K562 (cell line): ENCODE results near the gene TMEM127. TPM values are rescaled to one million over a fixed set of nuclear protein-coding genes. Genes with fewer than 3 reads are reported as not detected.

ENCODE experiments used
- ATAC-seq: fragments of 200-7000 bp; cut with Tn5 transposase; 3 replicates; pipeline ENCODE4 v1.9.1; 2020; ENCODE audit warnings: moderate library complexity
- BruUV-seq: library from RNA; stranded (reverse); fragments of 400-500 nt; replicated peaks from 2 replicates; lab custom pipeline; 2021; lab: Mats Ljungman, UMichigan
- CTCF ChIA-PET: fragments of 300-600 bp; formaldehyde crosslinking; extraction: SDS; loops from one replicate; lab custom pipeline; 2021; ENCODE audit warnings: low intra/inter-chr PET ratio; lab: Yijun Ruan, JAX
- POLR2A ChIA-PET: fragments of 300-600, 350-650 bp; sonication (Branson Sonifier 250); formaldehyde crosslinking; extraction: SDS; loops from one replicate; lab custom pipeline; 2021; ENCODE audit warnings: antibody characterized with exemption, inconsistent platforms; lab: Yijun Ruan, JAX
- DNase-seq, 4 experiments: peaks; one replicate each; pipeline versions ENCODE4 v3.0.0 to v3.0.0-alpha.2; 2011 to 2018; ENCODE audit warnings: low spot score in 3 of 4, mixed read lengths in 3 of 4; ENCODE audit errors: extremely low read depth in 1 of 4
- FAIRE-seq: peaks from 2 replicates; lab custom pipeline; 2011; peaks lifted over from hg19 to GRCh38; lab: Jason Lieb, UNC
- H2AFZ ChIP-seq: 2 replicates; pipeline ENCODE4 v1.6.0; 2011; ENCODE audit warnings: low read depth, low read length, control low read depth, inconsistent platforms
- H3K27ac ChIP-seq: fragments of 200-600 bp; 3 replicates; pipeline ENCODE4 v1.8.0; 2011; ENCODE audit warnings: low read depth, mild to moderate bottlenecking, control low read depth, inconsistent platforms, low read length, moderate library complexity, mixed read lengths; ENCODE audit errors: extremely low read depth
- H3K27me3 ChIP-seq, 2 experiments: fragments of 300-600 bp in 1 of 2; 2 replicates in 1 of 2; 3 replicates in 1 of 2; pipeline versions ENCODE4 v1.6.0 to v1.8.0; 2011; ENCODE audit warnings: inconsistent platforms in 2 of 2, low read length in 2 of 2, mild to moderate bottlenecking in 1 of 2, mixed read lengths in 1 of 2, moderate library complexity in 1 of 2; ENCODE audit not compliant: control insufficient read depth in 2 of 2, insufficient read depth in 2 of 2
- H3K36me3 ChIP-seq: fragments of 300-600 bp; 3 replicates; pipeline ENCODE4 v1.8.0; 2011; ENCODE audit warnings: mild to moderate bottlenecking, low read length, inconsistent platforms; ENCODE audit not compliant: control insufficient read depth, insufficient read depth
- H3K4me1 ChIP-seq, 2 experiments: fragments of 200-600 bp in 1 of 2; replicated peaks in 1 of 2; 2 replicates in 1 of 2; 3 replicates in 1 of 2; pipeline versions ENCODE4 v1.5.1 to v1.8.0; 2011; ENCODE audit warnings: inconsistent platforms in 2 of 2, low read length in 2 of 2, mild to moderate bottlenecking in 1 of 2, mixed read lengths in 1 of 2, moderate library complexity in 1 of 2; ENCODE audit not compliant: control insufficient read depth in 2 of 2, insufficient read depth in 2 of 2
- H3K4me2 ChIP-seq: 2 replicates; pipeline ENCODE4 v1.6.1; 2011; ENCODE audit warnings: low read length, control low read depth, inconsistent platforms, mixed read lengths; ENCODE audit not compliant: insufficient read depth
- H3K4me3 ChIP-seq: fragments of 200-600 bp; sonication (generic), shearing (Covaris generic); 2 replicates; pipeline ENCODE4 v1.5.1; 2016; ENCODE audit warnings: control low read depth, inconsistent platforms
- H3K79me2 ChIP-seq: fragments of 200-600 bp; 3 replicates; pipeline ENCODE4 v1.8.0; 2011; ENCODE audit warnings: low read length, inconsistent platforms; ENCODE audit not compliant: control insufficient read depth, insufficient read depth
- H3K9ac ChIP-seq, 2 experiments: 2 replicates each; pipeline versions ENCODE4 v1.6.0 to v1.6.1; 2011; ENCODE audit warnings: low read depth in 2 of 2, low read length in 2 of 2, control low read depth in 1 of 2, inconsistent platforms in 1 of 2, mild to moderate bottlenecking in 1 of 2, mixed read lengths in 1 of 2; ENCODE audit not compliant: insufficient read depth in 1 of 2
- H3K9me1 ChIP-seq: one replicate; pipeline ENCODE4 v1.6.0; 2011; ENCODE audit warnings: inconsistent platforms, mild to moderate bottlenecking, low read length, moderate library complexity; ENCODE audit not compliant: control insufficient read depth, insufficient read depth
- H3K9me3 ChIP-seq: replicated peaks from 2 replicates; pipeline ENCODE4 v1.5.1; 2011; ENCODE audit warnings: low read depth, low read length, inconsistent platforms; ENCODE audit not compliant: control insufficient read depth, insufficient read depth
- H4K20me1 ChIP-seq: replicated peaks from 2 replicates; pipeline ENCODE4 v1.6.1; 2011; ENCODE audit warnings: low read length, inconsistent platforms, mixed read lengths; ENCODE audit not compliant: control insufficient read depth, insufficient read depth
- AFF4 ChIP-seq: sonication (generic); formaldehyde crosslinking; IDR thresholded peaks from 2 replicates; pipeline ENCODE4 v1.8.0; 2023; ENCODE audit warnings: mild to moderate bottlenecking, missing genetic modification reagents
- ATF2 ChIP-seq: sonication (generic); formaldehyde crosslinking; IDR thresholded peaks from 2 replicates; pipeline ENCODE4 v1.8.1; 2022; ENCODE audit warnings: missing genetic modification reagents
- MCM7 ChIP-seq, 2 experiments: fragments of 450-650 bp; IDR thresholded peaks; 2 replicates each; pipeline ENCODE4 v1.6.1; 2016 to 2018
- PYGO2 ChIP-seq: fragments of 450-650 bp; IDR thresholded peaks from 2 replicates; pipeline ENCODE4 v1.6.1; 2016; ENCODE audit warnings: mild to moderate bottlenecking, missing genetic modification characterization, moderate library complexity, missing compliant biosample characterization
- RBM15 ChIP-seq: fragments of 200-400 bp; formaldehyde crosslinking; IDR thresholded peaks from 2 replicates; pipeline ENCODE4 v1.6.1; 2018; ENCODE audit warnings: mild to moderate bottlenecking, low read length, moderate library complexity; ENCODE audit not compliant: insufficient read depth
- YY1 ChIP-seq, 3 experiments: IDR thresholded peaks; 2 replicates each; pipeline ENCODE4 v1.6.1; 2011; ENCODE audit warnings: low read length in 2 of 3, mild to moderate bottlenecking in 2 of 3, moderate library complexity in 2 of 3, borderline replicate concordance in 1 of 3, control low read depth in 1 of 3, low read depth in 1 of 3; ENCODE audit not compliant: insufficient read depth in 3 of 3, insufficient replicate concordance in 2 of 3, control insufficient read depth in 1 of 3, insufficient read length in 1 of 3; ENCODE audit errors: extremely low read depth in 1 of 3
- ZBTB33 ChIP-seq: sonication (generic); formaldehyde crosslinking; IDR thresholded peaks from 2 replicates; pipeline ENCODE4 v1.8.1; 2023; ENCODE audit warnings: mild to moderate bottlenecking, missing genetic modification reagents
- ZFX ChIP-seq: sonication (generic); formaldehyde crosslinking; IDR thresholded peaks from 2 replicates; pipeline ENCODE4 v1.8.0; 2022; ENCODE audit warnings: mild to moderate bottlenecking, missing genetic modification reagents, moderate library complexity
- ZNF146 ChIP-seq: IDR thresholded peaks from one replicate; pipeline ENCODE4 v1.6.1; 2018; ENCODE audit warnings: missing compliant biosample characterization; ENCODE audit not compliant: unreplicated experiment
- ZNF398 ChIP-seq: fragments of 250-450 bp; sonication (Bioruptor Pico); IDR thresholded peaks from 2 replicates; pipeline ENCODE4 v1.8.0; 2021; ENCODE audit warnings: moderate library complexity, mild to moderate bottlenecking, inconsistent platforms
- WGBS: fragments of 100-300 bp; shearing (Covaris generic); methylation state at CpG from one replicate; pipeline ENCODE4 v1.1.6; 2016; ENCODE audit warnings: low coverage, mixed read lengths; ENCODE audit not compliant: insufficient coverage; ENCODE audit errors: missing lambda C conversion rate; 5-methylcytosine and 5-hydroxymethylcytosine counted together
- in situ Hi-C: fragments of 300-500 bp; cut with MboI; formaldehyde crosslinking; loops from 4 replicates; pipeline ENCODE4 v1.15.0; 2018; ENCODE audit warnings: inconsistent platforms, mixed read lengths
- intact Hi-C: fragments of 100-400 bp; cut with micrococcal nuclease; formaldehyde crosslinking; loops from 2 replicates; pipeline ENCODE4 v1.14.2; 2022
- polyA plus RNA-seq, 8 experiments: library from polyadenylated mRNA; depleted of rRNA in 4 of 8; stranded (reverse) in 5 of 8; unstranded in 3 of 8; fragments of >200 nt; fragmentation: Nextera tagmentation in 2 of 8; fragmentation: Illumina TruSeq in 1 of 8; extraction: Ambion mirVana in 2 of 8; extraction: Trizol in 1 of 8; gene quantifications; 2 replicates each; pipeline versions ENCODE4 v1.2.1 to v1.2.3, GENCODE V29; 2011 to 2014; ENCODE audit warnings: inconsistent platforms in 1 of 8, missing spikeins in 1 of 8
- total RNA-seq, 7 experiments: library from RNA; depleted of rRNA in 6 of 7; stranded (reverse); fragments of >200 nt in 6 of 7; fragmentation: Illumina TruSeq in 2 of 7; extraction: Trizol in 2 of 7; gene quantifications; 2 replicates each; pipeline versions ENCODE4 v1.2.1 to v1.2.3, GENCODE V29; 2011 to 2021; ENCODE audit warnings: low replicate concordance in 1 of 7

Gene TMEM127
- total and polyA plus RNA-seq, 9 of the 15 experiments (the other 6 are each of a cell fraction or from before 2014, with no cell fraction given) = 1.7 to 20.0 (median 9.9) TPM

GRCh38 chr2:96262306-96262705 lies 3.5 kb downstream of the TMEM127 start:
- peaks cover 47% of the 10 kb centered on the region for H3K36me3 ChIP-seq
- no peak for DNase-seq
- H3K4me1 ChIP-seq = peaks cover 33 to 37% of the 10 kb centered on the region in 2 experiments
- ChIA-PET POLR2A (interaction anchor here (0.6 to 1.7 kb wide), 3 partner anchors 13 to 240 kb away, joined by 3 to 6 read pairs (median 3); no protein-coding TSS in a partner anchor), CTCF (no interaction called here)
- no peak for FAIRE-seq
- no peak for ATAC-seq
- WGBS = 66% methylated on average over 2 of the region's 2 CpGs
- no peak overlapping the region for H3K4me3 ChIP-seq
- intact Hi-C loops (loop anchor here (10.0 kb wide), 1 partner anchor 242 kb away; the partner anchor contains the start of gene NEURL3), in situ Hi-C loops (no loop called here)
- H3K9me1 ChIP-seq = peaks cover 4% of the 10 kb centered on the region
- H3K27ac ChIP-seq = no peak overlapping the region
- no TSS peak for BruUV-seq
- H3K4me2 ChIP-seq = no peak overlapping the region
- H3K9ac ChIP-seq = no peak overlapping the region
- H2AFZ ChIP-seq = no peak overlapping the region
- H3K27me3 ChIP-seq = no peaks in the 10 kb centered on the region
- H4K20me1 ChIP-seq = 0 out of 2 replicates have a peak, but pooled peaks cover 16% of the 10 kb centered on the region
- peaks cover 53% of the 10 kb centered on the region for H3K79me2 ChIP-seq
- H3K9me3 ChIP-seq = no peaks in the 10 kb centered on the region
- TF ChIP-seq YY1 (IDR thresholded peaks at IDR 0.05; ENCODE audit: borderline replicate concordance in 1 of 3, control insufficient read depth in 1 of 3, extremely low read depth in 1 of 3, insufficient read depth in 3 of 3, insufficient read length in 1 of 3, insufficient replicate concordance in 2 of 3, low read depth in 1 of 3, low read length in 2 of 3) (no peak), MCM7 (IDR thresholded peaks at IDR 0.05) (no peak), ZBTB33 (no peak), ZNF398 (no peak), AFF4 (no peak), PYGO2 (tag) (no peak), ZFX (CRISPR knock-in tag) (no peak), ZNF146 (no peak), ATF2 (CRISPR knock-in tag) (no peak), RBM15 (no peak)
